ENCODE measurements around the gene MAN1A1.

Gene MAN1A1

GRCh38 chr6:119179062-119179461 lies 170.5 kb downstream of the MAN1A1 start:
- no peak for DNase-seq (ENCODE audit: low read depth)
- no peak overlapping the region for H3K4me3 ChIP-seq (ENCODE audit: low read depth, low read length)
- no peak for TF ChIP-seq CTCF (IDR thresholded peaks at IDR 0.05; ENCODE audit: low read depth, low read length, missing control alignments)

GRCh38 chr6:119176445-119176844 lies 173.1 kb downstream of the MAN1A1 start:
- no peak for DNase-seq (ENCODE audit: low read depth)
- TF ChIP-seq CTCF (IDR thresholded peaks at IDR 0.05; ENCODE audit: low read depth, low read length, missing control alignments), result no peak
- H3K4me3 ChIP-seq (ENCODE audit: low read depth, low read length), result no peak overlapping the region

GRCh38 chr6:119174879-119175817 lies 174.4 kb downstream of the MAN1A1 start:
- DNase-seq (ENCODE audit: low read depth), result no peak
- no peak overlapping the region for H3K4me3 ChIP-seq (ENCODE audit: low read depth, low read length)
- TF ChIP-seq CTCF (IDR thresholded peaks at IDR 0.05; ENCODE audit: low read depth, low read length, missing control alignments), result no peak

GRCh38 chr6:119174085-119174445 lies 175.5 kb downstream of the MAN1A1 start:
- no peak for TF ChIP-seq CTCF (IDR thresholded peaks at IDR 0.05; ENCODE audit: low read depth, low read length, missing control alignments)
- DNase-seq (ENCODE audit: low read depth), result no peak
- no peak overlapping the region for H3K4me3 ChIP-seq (ENCODE audit: low read depth, low read length)

GRCh38 chr6:119173249-119174084 lies 176.1 kb downstream of the MAN1A1 start:
- no peak overlapping the region for H3K4me3 ChIP-seq (ENCODE audit: low read depth, low read length)
- no peak for TF ChIP-seq CTCF (IDR thresholded peaks at IDR 0.05; ENCODE audit: low read depth, low read length, missing control alignments)

GRCh38 chr6:119172824-119173223 lies 176.7 kb downstream of the MAN1A1 start:
- no peak for TF ChIP-seq CTCF (IDR thresholded peaks at IDR 0.05; ENCODE audit: low read depth, low read length, missing control alignments)
- no peak for DNase-seq (ENCODE audit: low read depth)
- H3K4me3 ChIP-seq (ENCODE audit: low read depth, low read length), result no peak overlapping the region

More at GRCh38 chr6:119173249-119174084, 176.1 kb downstream of the MAN1A1 start:
- DNase-seq (ENCODE audit: low read depth), result no peak

Data from GM12864 (cell line).